HG02885 (cell line): ENCODE data around the gene PUS7L.
"Not testable (repeated sequence)": the region's sequence is repeated elsewhere in the genome, so short reads cannot be mapped to it uniquely, and the experiment has no call there.

Experiments
- ATAC-seq: cut with Tn5 transposase; IDR thresholded peaks from one replicate; pipeline ENCODE4 v1.9.1; 2021; ENCODE audit warnings: mild to moderate bottlenecking; ENCODE audit not compliant: unreplicated experiment, poor library complexity

The PUS7L gene

DNA sequence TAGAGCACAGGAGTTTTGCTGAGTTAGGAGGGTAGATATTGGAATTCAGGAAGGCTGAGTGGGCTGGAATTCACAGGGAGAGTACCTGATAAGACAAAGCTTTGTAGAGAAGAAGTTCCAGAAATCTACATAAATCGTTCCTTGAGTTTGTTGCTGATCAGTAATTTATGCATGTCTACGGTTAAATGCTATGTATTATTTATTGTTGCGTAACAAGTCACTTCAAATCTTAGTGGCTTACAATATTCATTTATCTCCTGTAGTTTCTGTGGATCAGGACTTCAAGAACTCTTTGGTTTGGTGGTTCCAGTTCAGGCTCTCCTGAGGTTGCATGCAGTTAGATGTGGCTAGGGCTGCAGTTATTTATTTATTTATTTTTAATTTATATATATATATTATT is 7.8 kb downstream of the PUS7L start:
- no peak for ATAC-seq

GRCh38 chr12:43749016-43749415 is 9.6 kb downstream of the PUS7L start:
- no peak for ATAC-seq

GRCh38 chr12:43744826-43745225 is 13.8 kb downstream of the PUS7L start:
- no peak for ATAC-seq

- ATAC-seq, result no peak
These were observed 16.5 kb downstream of the PUS7L start for GRCh38 chr12:43742106-43742505.

GRCh38 chr12:43740511-43741100 is 18.0 kb downstream of the PUS7L start:
- ATAC-seq, result peak; percentile 88

DNA sequence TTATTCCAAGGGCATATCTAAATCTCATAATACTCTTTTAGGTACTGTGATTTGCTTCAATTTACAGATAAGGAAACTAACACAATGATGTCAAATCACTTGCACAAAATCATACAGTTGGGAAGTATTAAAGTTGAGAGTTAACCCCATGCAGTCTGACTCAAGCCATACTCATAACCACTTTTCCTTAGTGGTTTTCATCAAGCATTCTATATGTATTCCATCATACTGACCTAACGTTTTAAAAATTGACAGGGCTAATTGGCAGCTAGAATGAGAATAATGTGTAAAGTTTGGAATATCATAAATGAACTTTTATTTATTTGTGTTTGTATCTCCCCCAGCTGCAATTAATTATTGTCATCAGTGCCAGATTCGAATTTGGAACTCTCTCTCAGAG is 20.9 kb downstream of the PUS7L start:
- ATAC-seq, result no peak

DNA sequence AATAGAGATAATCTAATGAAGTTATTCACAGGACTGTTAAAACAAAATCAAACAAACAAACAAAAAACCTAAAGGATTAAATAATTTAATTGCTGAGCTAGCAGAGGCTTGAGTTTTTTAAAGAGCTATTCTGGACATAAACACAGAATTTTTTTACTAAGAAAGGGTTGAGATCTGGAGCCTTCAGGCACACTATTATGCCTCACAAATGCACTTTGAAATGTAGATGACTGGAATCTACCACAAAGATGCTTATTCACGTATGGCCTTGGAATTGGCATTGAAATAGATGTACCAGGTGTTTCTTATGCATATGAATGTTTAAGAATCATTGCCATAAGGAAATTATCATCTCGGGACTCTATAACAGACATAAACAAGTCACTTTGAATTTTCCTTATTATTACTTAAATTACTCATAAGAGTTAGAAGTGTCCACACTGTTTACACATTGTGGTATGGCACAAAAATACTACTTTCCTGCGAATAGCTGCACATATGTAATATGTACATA is 21.6 kb downstream of the PUS7L start:
- no peak for ATAC-seq

DNA sequence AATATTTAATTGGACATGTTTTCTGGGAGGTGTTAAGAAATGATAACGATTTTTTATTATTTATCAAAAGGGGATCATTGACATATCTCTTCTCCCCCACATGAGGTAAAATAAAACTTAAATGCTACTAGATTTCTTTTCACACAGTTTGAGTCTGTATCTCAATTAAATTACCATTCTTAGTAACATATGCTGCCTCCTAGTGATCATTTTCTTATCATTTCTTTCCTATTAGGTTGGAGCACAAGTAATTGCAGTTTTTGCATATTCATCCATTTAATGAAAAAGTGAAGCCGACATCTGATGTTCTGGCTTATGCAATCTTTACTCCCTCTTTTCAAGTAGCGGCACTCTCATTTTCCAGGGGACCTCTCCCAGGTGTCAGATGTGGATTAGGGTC is 24.9 kb downstream of the PUS7L start:
- no peak for ATAC-seq

GRCh38 chr12:43730283-43730682 is 28.3 kb downstream of the PUS7L start:
- ATAC-seq, result no peak

- ATAC-seq, result no peak
These were observed 29.9 kb downstream of the PUS7L start for GRCh38 chr12:43728698-43729097.

GRCh38 chr12:43728117-43728516 is 30.5 kb downstream of the PUS7L start:
- ATAC-seq, result no peak

- no peak for ATAC-seq
These were observed 35.5 kb downstream of the PUS7L start for GRCh38 chr12:43723134-43723533.

GRCh38 chr12:43722621-43723020 is 36.0 kb downstream of the PUS7L start:
- ATAC-seq, result no peak

DNA sequence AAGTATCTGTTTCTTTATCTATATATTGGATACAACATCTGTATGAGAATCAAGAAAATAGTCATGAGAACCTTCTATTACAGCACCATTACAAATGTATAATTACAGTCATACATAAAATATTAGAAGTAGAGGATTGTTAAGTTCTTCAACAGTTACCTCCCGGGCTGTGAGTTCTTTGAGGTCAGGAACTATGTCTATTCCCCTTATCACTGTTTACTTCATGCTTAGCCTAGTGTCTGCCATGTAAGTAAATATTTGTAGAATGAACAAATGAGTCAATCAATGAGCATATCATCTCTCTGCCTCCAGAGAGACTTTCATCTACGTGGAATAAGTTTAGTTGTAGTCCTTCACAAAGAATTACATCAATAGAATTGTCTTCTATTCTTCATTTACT is 47.2 kb downstream of the PUS7L start:
- ATAC-seq, result no peak

- ATAC-seq, result not testable (repeated sequence)
These were observed 54.8 kb downstream of the PUS7L start for GRCh38 chr12:43703772-43704171.

DNA sequence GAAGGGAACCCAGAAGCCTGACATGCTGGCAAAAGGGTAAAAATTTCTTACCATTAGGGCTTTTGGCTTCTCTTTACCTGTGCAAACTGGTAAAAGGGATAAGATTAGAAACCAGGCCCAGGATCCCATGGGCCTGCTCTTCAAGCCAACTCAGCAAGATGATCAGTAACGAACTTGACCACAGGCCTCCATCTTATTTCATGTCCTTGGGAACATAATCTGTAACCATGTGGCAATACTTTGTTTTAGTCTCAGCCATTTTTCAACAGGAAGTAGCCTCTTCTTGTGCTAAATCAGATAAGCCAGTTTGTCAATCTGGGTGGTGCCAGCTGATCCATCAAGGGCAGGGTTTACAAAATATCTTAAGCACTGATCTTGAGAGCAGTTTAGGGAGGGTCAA is 57.4 kb downstream of the PUS7L start:
- ATAC-seq, result not testable (repeated sequence)

- ATAC-seq, result no peak
These were observed 62.4 kb downstream of the PUS7L start for GRCh38 chr12:43696154-43696553.

- ATAC-seq, result no peak
These were observed 63.7 kb downstream of the PUS7L start for GRCh38 chr12:43694879-43695278.

GRCh38 chr12:43692064-43692463 is 66.5 kb downstream of the PUS7L start:
- no peak for ATAC-seq

DNA sequence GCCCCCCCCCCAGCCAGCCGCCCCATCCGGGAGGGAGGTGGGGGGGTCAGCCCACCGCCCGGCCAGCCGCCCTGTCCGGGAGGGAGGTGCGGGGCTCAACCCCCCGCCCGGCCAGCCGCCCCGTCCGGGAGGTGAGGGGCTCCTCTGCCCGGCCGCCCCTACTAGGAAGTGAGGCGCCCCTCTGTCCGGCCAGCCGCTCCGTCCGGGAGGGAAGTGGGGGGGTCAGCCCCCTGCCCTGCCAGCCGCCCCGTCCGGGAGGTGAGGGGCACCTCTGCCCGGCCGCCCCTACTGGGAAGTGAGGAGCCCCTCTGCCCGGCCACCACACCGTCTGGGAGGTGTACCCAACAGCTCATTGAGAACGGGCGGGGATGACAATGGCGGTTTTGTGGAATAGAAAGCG is 73.1 kb downstream of the PUS7L start:
- ATAC-seq, result not testable (repeated sequence)

GRCh38 chr12:43676183-43676813 is 82.3 kb downstream of the PUS7L start:
- ATAC-seq, result peak; percentile 98
